Liver (tissue), 2 donors: ENCODE measurements around the gene CIC.

Source experiments
- YY1 ChIP-seq: IDR thresholded peaks from 2 replicates; pipeline ENCODE4 v1.6.1; 2016; ENCODE audit warnings: antibody characterized with exemption, mild to moderate bottlenecking
- TF ChIP-seq, protein P1 (sequence below): IDR thresholded peaks from 2 replicates; pipeline ENCODE4 v1.6.1; 2016; ENCODE audit warnings: antibody characterized with exemption
- TF ChIP-seq, protein P2 (sequence below): fragments of 150-350 bp; IDR thresholded peaks from 2 replicates; pipeline ENCODE4 v1.5.1; 2017; ENCODE audit warnings: improper control_type of control experiment, low read depth, low read length; ENCODE audit not compliant: missing input control
- donor health status: healthy.

DNA sequence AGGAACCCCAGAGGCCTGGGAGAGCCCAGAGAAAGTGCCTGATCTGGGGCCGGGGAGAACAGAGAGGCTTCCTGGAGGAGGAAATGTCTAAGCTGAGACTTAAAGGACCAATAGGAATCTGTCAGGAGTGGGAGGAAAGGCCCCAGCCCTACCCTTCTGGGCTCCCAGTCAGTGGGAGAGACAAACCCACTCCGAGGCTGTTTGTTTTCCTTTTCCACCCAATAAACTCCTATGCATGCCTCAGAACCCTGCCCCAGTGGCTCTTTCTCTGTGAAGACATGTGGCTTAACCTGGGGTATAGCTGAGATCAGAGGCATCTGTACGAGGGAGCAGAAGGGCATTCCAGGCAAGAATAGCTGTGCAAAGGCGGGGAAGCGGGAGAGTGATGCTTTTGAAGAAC, 58.3 kb downstream of the CIC start:
- no peak for TF ChIP-seq YY1
- TF ChIP-seq, protein P1, sequence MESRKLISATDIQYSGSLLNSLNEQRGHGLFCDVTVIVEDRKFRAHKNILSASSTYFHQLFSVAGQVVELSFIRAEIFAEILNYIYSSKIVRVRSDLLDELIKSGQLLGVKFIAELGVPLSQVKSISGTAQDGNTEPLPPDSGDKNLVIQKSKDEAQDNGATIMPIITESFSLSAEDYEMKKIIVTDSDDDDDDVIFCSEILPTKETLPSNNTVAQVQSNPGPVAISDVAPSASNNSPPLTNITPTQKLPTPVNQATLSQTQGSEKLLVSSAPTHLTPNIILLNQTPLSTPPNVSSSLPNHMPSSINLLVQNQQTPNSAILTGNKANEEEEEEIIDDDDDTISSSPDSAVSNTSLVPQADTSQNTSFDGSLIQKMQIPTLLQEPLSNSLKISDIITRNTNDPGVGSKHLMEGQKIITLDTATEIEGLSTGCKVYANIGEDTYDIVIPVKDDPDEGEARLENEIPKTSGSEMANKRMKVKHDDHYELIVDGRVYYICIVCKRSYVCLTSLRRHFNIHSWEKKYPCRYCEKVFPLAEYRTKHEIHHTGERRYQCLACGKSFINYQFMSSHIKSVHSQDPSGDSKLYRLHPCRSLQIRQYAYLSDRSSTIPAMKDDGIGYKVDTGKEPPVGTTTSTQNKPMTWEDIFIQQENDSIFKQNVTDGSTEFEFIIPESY: no peak
- TF ChIP-seq, protein P2, sequence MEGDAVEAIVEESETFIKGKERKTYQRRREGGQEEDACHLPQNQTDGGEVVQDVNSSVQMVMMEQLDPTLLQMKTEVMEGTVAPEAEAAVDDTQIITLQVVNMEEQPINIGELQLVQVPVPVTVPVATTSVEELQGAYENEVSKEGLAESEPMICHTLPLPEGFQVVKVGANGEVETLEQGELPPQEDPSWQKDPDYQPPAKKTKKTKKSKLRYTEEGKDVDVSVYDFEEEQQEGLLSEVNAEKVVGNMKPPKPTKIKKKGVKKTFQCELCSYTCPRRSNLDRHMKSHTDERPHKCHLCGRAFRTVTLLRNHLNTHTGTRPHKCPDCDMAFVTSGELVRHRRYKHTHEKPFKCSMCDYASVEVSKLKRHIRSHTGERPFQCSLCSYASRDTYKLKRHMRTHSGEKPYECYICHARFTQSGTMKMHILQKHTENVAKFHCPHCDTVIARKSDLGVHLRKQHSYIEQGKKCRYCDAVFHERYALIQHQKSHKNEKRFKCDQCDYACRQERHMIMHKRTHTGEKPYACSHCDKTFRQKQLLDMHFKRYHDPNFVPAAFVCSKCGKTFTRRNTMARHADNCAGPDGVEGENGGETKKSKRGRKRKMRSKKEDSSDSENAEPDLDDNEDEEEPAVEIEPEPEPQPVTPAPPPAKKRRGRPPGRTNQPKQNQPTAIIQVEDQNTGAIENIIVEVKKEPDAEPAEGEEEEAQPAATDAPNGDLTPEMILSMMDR: no peak
